CD14-positive monocyte (primary cell): ENCODE data around the gene MEAF6. TPM values are rescaled to one million over a fixed set of nuclear protein-coding genes. Genes with fewer than 3 reads are reported as not detected.
"Not testable (repeated sequence)": the region's sequence is repeated elsewhere in the genome, so short reads cannot be mapped to it uniquely, and the experiment has no call there.

ENCODE experiments used
- DNase-seq, 3 donors: peaks; one replicate each; pipeline ENCODE4 v3.0.0-alpha.2; 2011 to 2022
- H2AFZ ChIP-seq: 2 replicates; pipeline ENCODE4 v1.6.0; 2012; ENCODE audit warnings: mild to moderate bottlenecking, low read depth, low read length, inconsistent platforms; ENCODE audit not compliant: insufficient read depth, poor library complexity, severe bottlenecking
- H3K27ac ChIP-seq, 2 donors: 1 replicate in 1 of 2; 2 replicates in 1 of 2; pipeline ENCODE4 v1.5.1; 2012 to 2013; ENCODE audit warnings: low read length in 2 of 2, control low read depth in 1 of 2, inconsistent platforms in 1 of 2, low read depth in 1 of 2, mild to moderate bottlenecking in 1 of 2
- H3K27me3 ChIP-seq, 2 donors: one replicate each; pipeline versions ENCODE4 v1.6.0 to v1.6.1; 2011 to 2013; ENCODE audit warnings: low read length in 2 of 2; ENCODE audit not compliant: control insufficient read depth in 2 of 2, insufficient read depth in 2 of 2
- H3K36me3 ChIP-seq, 2 donors: replicated peaks in 1 of 2; 1 replicate in 1 of 2; 2 replicates in 1 of 2; pipeline versions ENCODE4 v1.5.1 to v1.6.1; 2012 to 2013; ENCODE audit warnings: low read length in 2 of 2, control low read depth in 1 of 2, inconsistent platforms in 1 of 2, mild to moderate bottlenecking in 1 of 2; ENCODE audit not compliant: insufficient read depth in 2 of 2, control insufficient read depth in 1 of 2
- H3K4me1 ChIP-seq, 2 donors: 1 replicate in 1 of 2; 2 replicates in 1 of 2; pipeline versions ENCODE4 v1.5.1 to v1.6.1; 2012 to 2013; ENCODE audit warnings: low read length in 2 of 2, control low read depth in 1 of 2, inconsistent platforms in 1 of 2, mild to moderate bottlenecking in 1 of 2, moderate library complexity in 1 of 2; ENCODE audit not compliant: insufficient read depth in 2 of 2, control insufficient read depth in 1 of 2
- H3K4me2 ChIP-seq: replicated peaks from 2 replicates; pipeline ENCODE3; 2012; ENCODE audit warnings: low read length, moderate library complexity, mild to moderate bottlenecking; ENCODE audit not compliant: poor library complexity, severe bottlenecking; ENCODE audit errors: extremely low read depth
- H3K4me3 ChIP-seq, 3 experiments: fragments of 200-600 bp in 1 of 3; sonication (generic) in 1 of 3; replicated peaks in 1 of 3; 1 replicate in 2 of 3; 2 replicates in 1 of 3; pipeline ENCODE4 v1.5.1; 2011 to 2013; ENCODE audit warnings: low read length in 3 of 3, mild to moderate bottlenecking in 3 of 3, control low read depth in 2 of 3, low read depth in 2 of 3, inconsistent platforms in 1 of 3, moderate library complexity in 1 of 3
- H3K79me2 ChIP-seq: 2 replicates; pipeline ENCODE4 v1.6.0; 2012; ENCODE audit warnings: mild to moderate bottlenecking, control low read depth, inconsistent platforms, low read length, moderate library complexity; ENCODE audit not compliant: insufficient read depth
- H3K9ac ChIP-seq: 2 replicates; pipeline ENCODE4 v1.6.0; 2017; ENCODE audit warnings: low read length, mild to moderate bottlenecking; ENCODE audit not compliant: insufficient read depth, poor library complexity, severe bottlenecking
- H3K9me3 ChIP-seq, 2 donors: replicated peaks in 1 of 2; 1 replicate in 1 of 2; 2 replicates in 1 of 2; pipeline versions ENCODE4 v1.5.1 to v1.6.1; 2012 to 2013; ENCODE audit warnings: low read length in 2 of 2, control low read depth in 1 of 2; ENCODE audit not compliant: control insufficient read depth in 1 of 2, insufficient read depth in 1 of 2
- H4K20me1 ChIP-seq: 2 replicates; pipeline ENCODE4 v1.6.0; 2012; ENCODE audit warnings: mild to moderate bottlenecking, low read length, control low read depth, moderate library complexity; ENCODE audit not compliant: insufficient read depth
- H3K27ac Mint-ChIP-seq, 7 donors: one replicate each; pipeline ENCODE4 v1.8.0; 2020; ENCODE audit warnings: mild to moderate bottlenecking in 7 of 7, mixed read lengths in 7 of 7, moderate library complexity in 6 of 7, inconsistent platforms in 2 of 7
- H3K27me3 Mint-ChIP-seq, 3 donors: one replicate each; pipeline ENCODE4 v1.8.0; 2021 to 2022; ENCODE audit warnings: low read depth in 3 of 3, mild to moderate bottlenecking in 3 of 3, mixed read lengths in 3 of 3, moderate library complexity in 3 of 3, inconsistent platforms in 1 of 3
- H3K36me3 Mint-ChIP-seq, 2 donors: one replicate each; pipeline ENCODE4 v1.8.0; 2020; ENCODE audit warnings: mixed read lengths in 2 of 2, inconsistent platforms in 1 of 2, mild to moderate bottlenecking in 1 of 2
- H3K4me1 Mint-ChIP-seq: one replicate; pipeline ENCODE4 v1.8.0; 2020; ENCODE audit warnings: mild to moderate bottlenecking, mixed read lengths
- H3K4me3 Mint-ChIP-seq, 2 donors: one replicate each; pipeline ENCODE4 v1.8.0; 2020; ENCODE audit warnings: mild to moderate bottlenecking in 2 of 2, mixed read lengths in 2 of 2, moderate library complexity in 1 of 2
- H3K9me3 Mint-ChIP-seq, 7 donors: one replicate each; pipeline ENCODE4 v1.8.0; 2020 to 2022; ENCODE audit warnings: mixed read lengths in 7 of 7, mild to moderate bottlenecking in 6 of 7, moderate library complexity in 6 of 7, inconsistent platforms in 2 of 7
- WGBS: methylation state at CpG from one replicate; pipeline ENCODE4 v1.1.5; 2013; ENCODE audit warnings: missing lambda C conversion rate; ENCODE audit not compliant: insufficient coverage; 5-methylcytosine and 5-hydroxymethylcytosine counted together
- intact Hi-C, 2 donors: fragments of 100-400 bp; cut with micrococcal nuclease; formaldehyde crosslinking; loops; one replicate each; pipeline versions ENCODE4 v1.15.0 to v1.15.1; 2023
- polyA plus RNA-seq, 3 donors: library from polyadenylated mRNA; depleted of rRNA in 1 of 3; unstranded in 2 of 3; stranded (reverse) in 1 of 3; fragments of 300-500 nt in 2 of 3; fragments of >200 nt in 1 of 3; fragmentation: Illumina TruSeq in 2 of 3; gene quantifications; 1 replicate in 2 of 3; 2 replicates in 1 of 3; pipeline ENCODE4 v1.2.3, GENCODE V29; 2012 to 2021
- TF ChIP-seq, protein P1 (sequence below): fragments of 200-600 bp; IDR thresholded peaks from one replicate; pipeline ENCODE4 v1.8.0; 2022; ENCODE audit warnings: antibody characterized with exemption, mild to moderate bottlenecking

The MEAF6 gene
- polyA plus RNA-seq, 3 donors, result 56.7 to 99.8 (median 79.2) TPM

DNA sequence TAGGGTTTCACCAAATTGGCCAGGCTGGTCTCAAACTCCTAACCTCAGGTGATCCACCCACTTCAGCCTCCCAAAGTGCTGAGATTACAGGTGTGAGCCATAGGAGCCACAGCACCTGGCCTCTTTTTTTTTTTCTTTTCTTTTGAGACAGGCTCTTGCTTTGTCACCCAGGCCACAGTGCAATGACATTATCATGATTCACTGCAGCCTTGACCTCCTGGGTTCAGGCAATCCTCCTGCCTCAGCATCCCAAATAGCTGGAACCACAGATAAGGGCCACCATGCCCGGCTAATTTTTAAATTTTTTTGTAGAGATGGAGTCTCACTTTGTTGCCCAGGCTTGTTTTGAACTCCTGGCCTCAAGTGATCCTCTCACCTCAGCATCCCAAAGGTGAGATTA is 15.3 kb upstream of the MEAF6 start:
- H3K36me3 Mint-ChIP-seq, H3K27me3 Mint-ChIP-seq, H3K9me3 Mint-ChIP-seq, H3K27ac ChIP-seq, H3K4me1 ChIP-seq, H3K4me3 Mint-ChIP-seq, H3K9me3 ChIP-seq, H3K4me1 Mint-ChIP-seq, H3K36me3 ChIP-seq, H3K4me2 ChIP-seq, H3K9ac ChIP-seq, H3K27ac Mint-ChIP-seq, H3K27me3 ChIP-seq, DNase-seq, H4K20me1 ChIP-seq, H2AFZ ChIP-seq, H3K79me2 ChIP-seq, intact Hi-C loops, H3K4me3 ChIP-seq: not testable (repeated sequence)
- WGBS, result no CpG with 5 or more reads among the region's 1 CpG

DNA sequence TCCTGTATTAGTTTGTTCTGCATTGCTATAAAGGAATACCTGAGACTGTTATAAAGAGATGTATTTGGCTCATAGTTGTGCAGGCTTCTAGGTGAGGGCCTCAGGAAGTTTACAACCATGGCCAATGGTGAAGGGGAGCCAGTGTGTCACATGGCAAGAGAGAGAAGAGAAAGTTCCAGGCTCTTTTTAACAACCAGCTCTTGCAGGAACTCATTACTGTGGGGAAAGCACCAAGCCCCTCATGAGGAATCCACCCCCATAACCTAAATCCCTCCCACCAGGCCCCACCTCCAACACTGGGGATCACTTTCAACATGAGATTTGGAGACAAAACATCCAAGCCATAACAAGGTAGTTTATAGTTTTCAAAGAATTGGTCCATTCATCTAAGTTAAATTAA is 5.0 kb upstream of the MEAF6 start:
- Histone ChIP-seq H3K9ac (no peak overlapping the region), H3K4me1 (peaks cover 7 to 9% of the 10 kb centered on the region in 2 donors), H3K9me3 (peaks cover 0 to 5% of the 10 kb centered on the region in 2 donors), H3K4me2 (no peak overlapping the region), H4K20me1 (no peaks in the 10 kb centered on the region), H3K36me3 (no peaks in the 10 kb centered on the region), H3K27me3 (no peaks in the 10 kb centered on the region), H3K27ac (no peak overlapping the region), H2AFZ (no peak overlapping the region), H3K79me2 (no peaks in the 10 kb centered on the region), H3K4me3 (no peak overlapping the region)
- H3K9me3 Mint-ChIP-seq, result peaks cover 0 to 8% (median 3%) of the 10 kb centered on the region in 7 donors
- H3K4me1 Mint-ChIP-seq, result peaks cover 10% of the 10 kb centered on the region
- intact Hi-C loops, result no loop called here
- no peak for DNase-seq
- H3K36me3 Mint-ChIP-seq, result no peaks in the 10 kb centered on the region
- no peak overlapping the region for H3K4me3 Mint-ChIP-seq
- H3K27ac Mint-ChIP-seq, result peak overlapping the region in 1 of 7 donors; percentile 13
- peaks cover 0 to 2% (median 1%) of the 10 kb centered on the region in 3 donors for H3K27me3 Mint-ChIP-seq
- TF ChIP-seq, protein P1, sequence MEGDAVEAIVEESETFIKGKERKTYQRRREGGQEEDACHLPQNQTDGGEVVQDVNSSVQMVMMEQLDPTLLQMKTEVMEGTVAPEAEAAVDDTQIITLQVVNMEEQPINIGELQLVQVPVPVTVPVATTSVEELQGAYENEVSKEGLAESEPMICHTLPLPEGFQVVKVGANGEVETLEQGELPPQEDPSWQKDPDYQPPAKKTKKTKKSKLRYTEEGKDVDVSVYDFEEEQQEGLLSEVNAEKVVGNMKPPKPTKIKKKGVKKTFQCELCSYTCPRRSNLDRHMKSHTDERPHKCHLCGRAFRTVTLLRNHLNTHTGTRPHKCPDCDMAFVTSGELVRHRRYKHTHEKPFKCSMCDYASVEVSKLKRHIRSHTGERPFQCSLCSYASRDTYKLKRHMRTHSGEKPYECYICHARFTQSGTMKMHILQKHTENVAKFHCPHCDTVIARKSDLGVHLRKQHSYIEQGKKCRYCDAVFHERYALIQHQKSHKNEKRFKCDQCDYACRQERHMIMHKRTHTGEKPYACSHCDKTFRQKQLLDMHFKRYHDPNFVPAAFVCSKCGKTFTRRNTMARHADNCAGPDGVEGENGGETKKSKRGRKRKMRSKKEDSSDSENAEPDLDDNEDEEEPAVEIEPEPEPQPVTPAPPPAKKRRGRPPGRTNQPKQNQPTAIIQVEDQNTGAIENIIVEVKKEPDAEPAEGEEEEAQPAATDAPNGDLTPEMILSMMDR, result no peak

DNA sequence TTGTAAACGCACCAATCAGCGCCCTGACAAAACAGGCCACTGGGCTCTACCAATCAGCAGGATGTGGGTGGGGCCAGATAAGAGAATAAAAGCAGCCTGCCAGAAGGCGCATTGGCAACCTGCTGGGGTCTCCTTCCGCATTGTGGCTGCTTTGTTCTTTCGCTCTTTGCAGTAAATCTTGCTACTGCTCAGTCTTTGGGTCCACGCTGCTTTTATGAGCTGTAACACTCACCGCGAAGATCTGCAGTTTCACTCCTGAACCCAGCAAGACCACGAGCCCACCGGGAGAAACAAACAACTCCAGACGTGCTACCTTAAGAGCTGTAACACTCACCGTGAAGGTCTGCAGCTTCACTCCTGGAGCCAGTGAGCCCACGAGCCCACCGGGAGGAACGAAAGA is 4.4 kb upstream of the MEAF6 start:
- H3K4me3 Mint-ChIP-seq, result peak overlapping the region; percentile 56 to 65
- H3K4me2 ChIP-seq, H3K79me2 ChIP-seq, H4K20me1 ChIP-seq, H3K27me3 ChIP-seq, intact Hi-C loops, H3K27ac ChIP-seq, H2AFZ ChIP-seq, H3K9me3 ChIP-seq, H3K36me3 ChIP-seq, H3K36me3 Mint-ChIP-seq, H3K9ac ChIP-seq, H3K4me3 ChIP-seq, DNase-seq, H3K9me3 Mint-ChIP-seq, H3K27me3 Mint-ChIP-seq: not testable (repeated sequence)
- peaks cover 9 to 12% of the 10 kb centered on the region in 2 donors for H3K4me1 ChIP-seq
- H3K4me1 Mint-ChIP-seq, result peaks cover 12% of the 10 kb centered on the region
- WGBS, result 90% methylated on average over 15 of the region's 15 CpGs
- H3K27ac Mint-ChIP-seq, result peak overlapping the region in 1 of 7 donors; percentile 48

DNA sequence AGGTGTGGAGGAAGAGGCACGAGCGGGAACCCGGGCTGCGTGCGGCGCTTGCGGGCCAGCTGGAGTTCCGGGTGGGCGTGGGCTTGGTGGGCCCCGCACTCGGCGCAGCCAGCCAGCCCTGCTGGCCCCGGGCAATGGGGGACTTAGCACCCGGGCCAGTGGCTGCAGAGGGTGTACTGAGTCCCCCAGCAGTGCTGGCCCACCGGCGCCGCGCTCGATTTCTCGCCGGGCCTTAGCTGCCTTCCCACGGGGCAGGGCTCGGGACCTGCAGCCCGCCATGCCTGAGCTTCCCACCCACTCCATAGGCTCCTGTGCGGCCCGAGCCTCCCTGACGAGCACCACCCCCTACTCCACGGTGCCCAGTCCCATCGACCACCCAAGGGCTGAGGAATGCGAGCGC is 3.7 kb upstream of the MEAF6 start:
- H3K9me3 ChIP-seq, intact Hi-C loops, H3K4me3 Mint-ChIP-seq, H2AFZ ChIP-seq, H3K4me2 ChIP-seq, H3K36me3 Mint-ChIP-seq, H3K4me3 ChIP-seq, H3K36me3 ChIP-seq, H3K27me3 Mint-ChIP-seq, H3K9ac ChIP-seq, DNase-seq, H3K27ac ChIP-seq, H4K20me1 ChIP-seq, H3K27me3 ChIP-seq, H3K9me3 Mint-ChIP-seq, H3K27ac Mint-ChIP-seq: not testable (repeated sequence)
- peaks cover 15 to 18% of the 10 kb centered on the region in 2 donors for H3K4me1 ChIP-seq
- peaks cover 19% of the 10 kb centered on the region for H3K4me1 Mint-ChIP-seq
- whole genome bisulfite sequencing, result 82% methylated on average over 2 of the region's 31 CpGs
- H3K79me2 ChIP-seq, result peaks cover 13% of the 10 kb centered on the region
